Bronchial smooth muscle cell (primary cell): Measurements from ENCODE around the gene DGCR6. TPM values are rescaled to one million over a fixed set of nuclear protein-coding genes. Genes with fewer than 3 reads are reported as not detected.

ENCODE experiments used
- total RNA-seq: library from RNA; depleted of rRNA; stranded (reverse); fragments of >200 nt; gene quantifications from 2 replicates; pipeline ENCODE4 v1.2.1, GENCODE V29; 2014

The DGCR6 gene
- total RNA-seq: 0.63 and 1.4 TPM in 2 replicates

GRCh38 chr22:18905540-18906409 is at the start of gene DGCR6:
Gene DGCR6, plus strand, starts transcription at chr22:18906320. Its CDS starts 55 bp downstream, at chr22:18906375.

GRCh38 chr22:18935889-18936529 is 29.9 kb downstream of the DGCR6 start, which contains the start of gene PRODH:
Gene PRODH, minus strand, starts transcription at chr22:18936293. Its CDS starts 6 bp downstream, at chr22:18936287.

Other genes with a start within 250 kb of the DGCR6 start
- under 0.01 and 0.26 TPM in 2 replicates for gene PRODH, start 30.0 kb downstream of the DGCR6 start, total RNA-seq
- gene DGCR2, start 216.1 kb downstream of the DGCR6 start, total RNA-seq: 31.7 and 47.7 TPM in 2 replicates
- gene TSSK2, start 225.0 kb downstream of the DGCR6 start, total RNA-seq: not detected in 2 replicates
- gene ESS2, start 238.3 kb downstream of the DGCR6 start, total RNA-seq: 6.0 and 11.6 TPM in 2 replicates
- gene GSC2, start 244.0 kb downstream of the DGCR6 start, total RNA-seq: not detected in 2 replicates